GM21423 (cell line): ENCODE measurements around the gene RBP3.

Source experiments
- ATAC-seq: cut with Tn5 transposase; IDR thresholded peaks from one replicate; pipeline ENCODE4 v1.9.1; 2021; ENCODE audit warnings: mild to moderate bottlenecking, moderate library complexity; ENCODE audit not compliant: unreplicated experiment

Gene RBP3

GRCh38 chr10:47357131-47357582 lies 9.0 kb downstream of the RBP3 start:
- no peak for ATAC-seq

GRCh38 chr10:47357911-47358310 lies 9.7 kb downstream of the RBP3 start:
- ATAC-seq = no peak

- ATAC-seq = no peak
Measured at GRCh38 chr10:47358457-47358856, 10.3 kb downstream of the RBP3 start.

- ATAC-seq = no peak
Measured at GRCh38 chr10:47359101-47359500, 10.9 kb downstream of the RBP3 start.

DNA sequence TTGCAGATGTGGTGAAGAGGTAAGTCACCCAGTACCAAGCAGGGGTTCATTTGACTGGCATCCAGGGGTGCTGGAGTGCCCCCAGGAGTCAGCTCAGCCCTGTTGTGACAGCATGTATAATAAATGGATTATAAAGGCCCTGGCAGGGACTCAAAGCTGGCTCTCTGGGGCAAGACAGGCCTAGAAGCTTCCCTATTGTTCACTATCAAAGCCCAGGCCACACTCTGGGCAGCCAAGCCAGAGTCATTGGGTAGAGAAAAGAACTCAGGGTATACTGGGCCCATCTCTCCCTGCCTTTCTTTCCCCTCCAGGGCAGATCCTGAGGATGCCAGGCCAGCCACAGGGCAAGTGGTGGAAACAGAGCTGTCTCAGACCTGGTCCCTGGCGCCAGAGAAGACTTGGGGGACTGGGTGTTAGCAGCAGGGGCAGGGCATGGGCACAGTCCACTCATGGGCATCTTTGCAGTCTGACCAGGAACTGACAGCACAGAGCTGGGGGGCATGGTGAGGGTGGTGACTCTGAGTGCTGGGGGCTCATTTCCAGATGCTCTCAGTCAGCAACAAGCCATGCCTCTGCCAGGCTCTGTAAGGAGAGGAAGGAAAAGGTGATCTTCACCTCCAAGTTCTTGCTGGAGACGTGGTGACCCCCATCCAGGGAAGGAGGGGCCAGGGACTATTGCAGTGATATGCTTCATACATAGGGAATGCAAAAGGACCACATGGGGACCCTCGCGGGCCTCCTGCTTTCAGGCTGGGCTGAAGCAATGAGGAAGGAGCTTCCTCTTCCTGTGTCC lies 11.7 kb downstream of the RBP3 start:
- ATAC-seq = no peak

- no peak for ATAC-seq
Measured at GRCh38 chr10:47360419-47361040, 12.4 kb downstream of the RBP3 start.

- ATAC-seq = no peak
Measured at GRCh38 chr10:47361293-47361692, 13.1 kb downstream of the RBP3 start.

- ATAC-seq = no peak
Measured at GRCh38 chr10:47362199-47362598, 14.0 kb downstream of the RBP3 start.

GRCh38 chr10:47363781-47364180 lies 15.6 kb downstream of the RBP3 start:
- no peak for ATAC-seq

- no peak for ATAC-seq
Measured at GRCh38 chr10:47364366-47364765, 16.2 kb downstream of the RBP3 start.

- ATAC-seq = no peak
Measured at GRCh38 chr10:47364911-47365310, 16.7 kb downstream of the RBP3 start.

- ATAC-seq = no peak
Measured at GRCh38 chr10:47365431-47366180, 17.4 kb downstream of the RBP3 start.

GRCh38 chr10:47366181-47366631 lies 18.0 kb downstream of the RBP3 start:
- ATAC-seq = no peak

DNA sequence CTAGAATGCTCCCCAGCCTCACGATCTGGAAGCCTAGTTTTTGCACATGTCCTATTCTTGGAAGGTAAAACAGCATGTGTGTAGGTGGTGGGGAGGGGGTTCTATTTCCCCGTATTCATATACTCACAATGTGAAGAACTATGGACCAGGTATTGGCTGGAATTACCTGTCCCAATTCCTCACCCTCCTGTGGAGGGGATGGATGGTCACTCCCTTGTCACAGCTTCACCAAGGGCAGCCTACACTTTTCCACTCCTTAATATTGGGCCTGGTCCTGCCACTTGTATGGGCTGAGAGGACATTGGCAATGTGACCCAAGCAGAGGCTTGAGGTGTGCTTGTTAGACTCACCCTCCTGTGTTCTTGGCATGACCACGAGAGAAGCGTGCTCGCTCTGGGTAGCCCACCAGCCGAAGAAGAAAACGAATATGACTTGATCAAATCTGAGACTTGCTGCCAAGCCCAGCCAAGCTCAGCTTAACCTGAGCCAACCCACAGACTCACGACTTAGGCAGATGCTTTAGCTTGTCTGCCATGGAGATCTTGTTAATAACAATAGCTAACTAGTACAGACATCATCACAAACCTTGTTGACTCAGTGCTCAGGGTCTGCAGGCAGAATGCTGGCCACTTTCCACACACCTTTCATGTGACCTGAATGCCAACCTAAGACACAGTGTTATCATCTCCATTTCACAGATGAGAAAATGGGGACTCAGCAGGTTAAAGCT lies 18.7 kb downstream of the RBP3 start:
- no peak for ATAC-seq

DNA sequence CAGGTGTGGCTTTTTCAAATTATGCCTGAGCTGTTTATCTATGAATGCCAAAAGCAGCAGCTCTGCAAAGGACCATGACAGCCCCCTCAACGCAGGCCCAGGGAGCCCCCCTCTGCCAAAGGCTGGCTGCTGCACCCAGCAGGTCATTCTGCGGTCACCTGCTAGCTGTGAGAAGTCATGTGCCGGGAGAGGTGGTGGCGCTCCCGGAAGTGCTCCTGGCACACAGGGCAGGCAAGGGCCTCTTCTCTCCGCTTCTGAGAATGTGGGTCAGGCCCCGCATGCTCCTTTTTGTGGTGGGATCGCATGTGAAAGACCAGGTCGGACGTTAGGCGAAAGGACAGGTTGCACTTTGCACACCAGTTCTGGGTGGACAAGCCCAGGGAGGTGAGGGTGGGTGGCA lies 19.5 kb downstream of the RBP3 start:
- no peak for ATAC-seq

DNA sequence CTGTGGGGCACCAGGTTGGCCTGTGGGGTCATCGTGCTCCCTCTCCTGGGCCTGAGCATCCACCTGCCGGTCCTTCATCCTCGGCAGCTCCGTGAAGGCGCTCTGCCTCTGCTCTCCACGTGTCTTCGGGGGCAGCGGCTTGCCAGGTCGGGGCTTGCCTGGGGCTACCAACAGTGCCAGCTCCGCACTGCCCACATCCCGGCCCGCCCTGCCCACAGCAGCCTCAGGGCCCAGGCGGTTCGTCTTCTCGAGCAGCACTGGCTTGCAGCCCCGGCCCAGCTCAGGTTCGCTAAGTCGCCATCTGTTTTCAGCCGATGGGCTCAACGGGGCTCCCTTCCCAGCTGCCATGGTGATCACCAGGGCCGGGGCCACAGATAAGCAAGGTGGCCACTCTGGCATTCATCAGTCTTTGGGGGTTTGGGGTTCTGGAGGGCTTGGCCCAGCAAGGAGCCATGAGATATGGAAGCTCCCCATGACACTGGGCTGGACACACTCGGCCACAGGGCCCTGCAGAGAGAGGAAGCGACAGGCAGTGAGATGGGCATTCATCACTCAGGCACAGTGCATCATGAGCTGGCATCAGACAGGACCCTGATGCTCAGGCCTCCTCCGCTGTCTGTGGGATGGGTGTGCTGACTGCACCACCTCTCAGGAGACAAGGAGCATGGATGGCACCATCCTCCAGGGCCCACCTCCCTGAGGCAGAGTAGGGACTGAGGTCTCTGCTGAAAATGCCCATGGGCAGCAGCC lies 20.4 kb downstream of the RBP3 start:
- ATAC-seq = no peak

GRCh38 chr10:47369251-47369894 lies 21.2 kb downstream of the RBP3 start:
- no peak for ATAC-seq

DNA sequence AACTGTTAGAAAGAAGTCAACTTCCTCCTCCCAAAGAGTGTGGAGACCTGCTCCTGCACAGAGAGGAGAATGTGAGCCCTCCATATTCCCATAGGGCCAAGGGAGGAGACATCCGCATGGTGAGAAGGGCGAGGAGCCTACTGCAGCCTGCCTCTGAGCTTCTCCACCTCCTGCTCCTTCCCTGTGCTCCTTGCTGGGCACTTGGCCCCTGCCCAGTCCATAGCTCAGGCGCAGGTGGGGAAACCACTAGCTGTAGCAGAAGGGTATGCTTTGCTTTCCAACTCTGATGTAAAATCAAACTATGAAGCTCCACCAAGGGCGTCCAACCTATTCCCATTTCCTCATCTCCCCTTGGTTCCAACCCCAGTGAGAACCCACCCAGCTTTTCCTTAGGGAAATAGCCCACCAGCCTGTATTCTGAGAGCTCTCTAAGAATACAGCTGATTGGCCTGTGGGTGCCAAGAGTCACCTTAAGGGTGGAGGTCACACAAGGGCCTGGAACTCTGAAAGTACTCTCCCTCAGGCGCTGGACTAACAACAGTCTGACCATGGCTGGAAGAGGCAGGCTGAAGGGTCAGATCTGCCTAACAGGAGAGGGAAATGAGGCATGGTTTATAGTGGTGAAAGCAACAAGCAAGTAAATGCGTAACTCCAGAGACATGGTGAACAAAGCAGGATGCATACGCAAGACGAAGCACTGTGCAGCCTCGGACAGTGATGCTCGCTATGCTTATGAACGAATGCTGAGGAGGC lies 22.0 kb downstream of the RBP3 start:
- ATAC-seq = no peak

DNA sequence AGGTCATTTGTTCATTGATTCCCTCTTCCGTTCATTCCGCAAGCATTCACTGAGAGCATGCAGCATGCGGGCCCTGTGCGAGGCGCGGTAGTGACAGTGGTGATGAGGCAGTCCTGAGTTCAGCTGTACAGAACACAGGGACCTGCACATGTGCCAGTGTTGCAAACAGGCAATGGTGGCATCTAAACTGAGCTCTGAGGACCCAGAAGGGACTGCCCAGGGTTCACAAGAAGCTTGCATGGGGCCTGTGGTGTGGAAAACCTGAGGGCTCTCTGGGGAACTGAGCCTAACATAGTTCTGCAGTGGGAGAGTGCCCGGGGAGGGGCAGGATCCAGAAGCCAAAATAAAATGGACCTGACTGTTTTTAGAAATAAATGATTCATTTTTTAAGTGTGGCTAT lies 22.7 kb downstream of the RBP3 start:
- no peak for ATAC-seq
